ENCODE measurements around the gene ADAMTSL3.

The ADAMTSL3 gene

GRCh38 chr15:83899670-83900069 is 245.7 kb downstream of the ADAMTSL3 start:
- WGBS (ENCODE audit: extremely low coverage, insufficient coverage, low lambda C conversion rate) = no CpG with 5 or more reads among the region's 2 CpGs
- DNase-seq = no peak
- H2BK120ac ChIP-seq (ENCODE audit: low read depth, low read length) = no peak overlapping the region

GRCh38 chr15:83904107-83905040 is 250.5 kb downstream of the ADAMTSL3 start:
- no peak overlapping the region for H3K18ac ChIP-seq (ENCODE audit: low read length)
- H2BK15ac ChIP-seq (replicated peaks; ENCODE audit: low read depth) = no peak overlapping the region
- no peak overlapping the region for H3K56ac ChIP-seq (ENCODE audit: low read length)
- H4K8ac ChIP-seq (ENCODE audit: low read depth, low read length) = no peak overlapping the region
- H3K4me3 ChIP-seq (ENCODE audit: low read length) = no peak overlapping the region
- no peak overlapping the region for H2AK5ac ChIP-seq (ENCODE audit: low read length)
- H2BK5ac ChIP-seq (ENCODE audit: low read length) = no peak overlapping the region
- no peaks in the 10 kb centered on the region for H3K27me3 ChIP-seq (ENCODE audit: insufficient read depth, low read length, poor library complexity)
- H3K4me1 ChIP-seq (ENCODE audit: control insufficient read depth, low read depth, low read length) = no peaks in the 10 kb centered on the region
- no peak overlapping the region for H2BK120ac ChIP-seq (ENCODE audit: low read depth, low read length)
- H3K23ac ChIP-seq (ENCODE audit: low read length) = no peak overlapping the region
- H3K36me3 ChIP-seq (ENCODE audit: control insufficient read depth, insufficient read depth, low read length) = no peaks in the 10 kb centered on the region
- H3K4ac ChIP-seq (ENCODE audit: low read depth, low read length) = no peak overlapping the region
- no peak for DNase-seq
- H3K4me2 ChIP-seq (ENCODE audit: low read length) = no peak overlapping the region
- no peak overlapping the region for H3K9ac ChIP-seq (ENCODE audit: low read length)
- H3K79me1 ChIP-seq (ENCODE audit: low read length) = no peaks in the 10 kb centered on the region
- no peak overlapping the region for H3K27ac ChIP-seq (ENCODE audit: low read depth, low read length)
- no peaks in the 10 kb centered on the region for H3K79me2 ChIP-seq (ENCODE audit: control insufficient read depth, insufficient read depth, low read length)
- WGBS (ENCODE audit: extremely low coverage, insufficient coverage, low lambda C conversion rate) = no CpG with 5 or more reads among the region's 11 CpGs
- H4K5ac ChIP-seq (ENCODE audit: low read length) = no peak overlapping the region

More at GRCh38 chr15:83899670-83900069, 245.7 kb downstream of the ADAMTSL3 start:
- Histone ChIP-seq H3K9ac (ENCODE audit: low read length) (no peak overlapping the region), H3K18ac (ENCODE audit: low read length) (no peak overlapping the region), H3K36me3 (ENCODE audit: control insufficient read depth, insufficient read depth, low read length) (no peaks in the 10 kb centered on the region), H2BK15ac (replicated peaks; ENCODE audit: low read depth) (no peak overlapping the region), H3K27ac (ENCODE audit: low read depth, low read length) (no peak overlapping the region), H3K56ac (ENCODE audit: low read length) (no peak overlapping the region), H4K8ac (ENCODE audit: low read depth, low read length) (no peak overlapping the region), H2AK5ac (ENCODE audit: low read length) (no peak overlapping the region), H3K4me2 (ENCODE audit: low read length) (no peak overlapping the region), H3K4ac (ENCODE audit: low read depth, low read length) (no peak overlapping the region), H4K5ac (ENCODE audit: low read length) (no peak overlapping the region), H3K4me3 (ENCODE audit: low read length) (no peak overlapping the region), H3K27me3 (ENCODE audit: insufficient read depth, low read length, poor library complexity) (no peaks in the 10 kb centered on the region), H3K4me1 (ENCODE audit: control insufficient read depth, low read depth, low read length) (no peaks in the 10 kb centered on the region), H3K79me2 (ENCODE audit: control insufficient read depth, insufficient read depth, low read length) (no peaks in the 10 kb centered on the region), H3K79me1 (ENCODE audit: low read length) (no peaks in the 10 kb centered on the region), H2BK5ac (ENCODE audit: low read length) (no peak overlapping the region), H3K23ac (ENCODE audit: low read length) (no peak overlapping the region)

GRCh38 chr15:83905556-83906273 is 251.8 kb downstream of the ADAMTSL3 start:
- no peaks in the 10 kb centered on the region for H3K36me3 ChIP-seq (ENCODE audit: control insufficient read depth, insufficient read depth, low read length)
- no peak overlapping the region for H4K5ac ChIP-seq (ENCODE audit: low read length)
- H3K79me1 ChIP-seq (ENCODE audit: low read length) = no peaks in the 10 kb centered on the region
- H3K4ac ChIP-seq (ENCODE audit: low read depth, low read length) = no peak overlapping the region
- no peak overlapping the region for H2BK120ac ChIP-seq (ENCODE audit: low read depth, low read length)
- no peaks in the 10 kb centered on the region for H3K27me3 ChIP-seq (ENCODE audit: insufficient read depth, low read length, poor library complexity)
- no peaks in the 10 kb centered on the region for H3K4me1 ChIP-seq (ENCODE audit: control insufficient read depth, low read depth, low read length)
- no peak overlapping the region for H2AK5ac ChIP-seq (ENCODE audit: low read length)
- no peak overlapping the region for H3K18ac ChIP-seq (ENCODE audit: low read length)
- no peak for DNase-seq
- no peak overlapping the region for H3K4me3 ChIP-seq (ENCODE audit: low read length)
- no CpG with 5 or more reads among the region's 5 CpGs for WGBS (ENCODE audit: extremely low coverage, insufficient coverage, low lambda C conversion rate)
- H3K4me2 ChIP-seq (ENCODE audit: low read length) = no peak overlapping the region
- H3K79me2 ChIP-seq (ENCODE audit: control insufficient read depth, insufficient read depth, low read length) = no peaks in the 10 kb centered on the region
- H3K23ac ChIP-seq (ENCODE audit: low read length) = no peak overlapping the region
- no peak overlapping the region for H3K27ac ChIP-seq (ENCODE audit: low read depth, low read length)
- H3K56ac ChIP-seq (ENCODE audit: low read length) = no peak overlapping the region
- no peak overlapping the region for H4K8ac ChIP-seq (ENCODE audit: low read depth, low read length)
- no peak overlapping the region for H2BK5ac ChIP-seq (ENCODE audit: low read length)
- no peak overlapping the region for H2BK15ac ChIP-seq (replicated peaks; ENCODE audit: low read depth)
- no peak overlapping the region for H3K9ac ChIP-seq (ENCODE audit: low read length)

GRCh38 chr15:83911345-83911744 is 257.4 kb downstream of the ADAMTSL3 start:
- no CpG with 5 or more reads among the region's 3 CpGs for WGBS (ENCODE audit: extremely low coverage, insufficient coverage, low lambda C conversion rate)
- H3K4me3 ChIP-seq (ENCODE audit: low read length) = no peak overlapping the region
- H2BK15ac ChIP-seq (replicated peaks; ENCODE audit: low read depth) = no peak overlapping the region
- no peak overlapping the region for H3K4me2 ChIP-seq (ENCODE audit: low read length)
- DNase-seq = no peak
- H3K23ac ChIP-seq (ENCODE audit: low read length) = no peak overlapping the region
- H4K5ac ChIP-seq (ENCODE audit: low read length) = no peak overlapping the region
- no peak overlapping the region for H4K8ac ChIP-seq (ENCODE audit: low read depth, low read length)
- H2BK120ac ChIP-seq (ENCODE audit: low read depth, low read length) = no peak overlapping the region
- H3K79me1 ChIP-seq (ENCODE audit: low read length) = no peaks in the 10 kb centered on the region
- no peaks in the 10 kb centered on the region for H3K79me2 ChIP-seq (ENCODE audit: control insufficient read depth, insufficient read depth, low read length)
- no peaks in the 10 kb centered on the region for H3K27me3 ChIP-seq (ENCODE audit: insufficient read depth, low read length, poor library complexity)
- no peak overlapping the region for H2AK5ac ChIP-seq (ENCODE audit: low read length)
- no peak overlapping the region for H3K9ac ChIP-seq (ENCODE audit: low read length)
- H2BK5ac ChIP-seq (ENCODE audit: low read length) = no peak overlapping the region
- H3K4me1 ChIP-seq (ENCODE audit: control insufficient read depth, low read depth, low read length) = no peaks in the 10 kb centered on the region
- no peak overlapping the region for H3K27ac ChIP-seq (ENCODE audit: low read depth, low read length)
- H3K4ac ChIP-seq (ENCODE audit: low read depth, low read length) = no peak overlapping the region
- H3K56ac ChIP-seq (ENCODE audit: low read length) = no peak overlapping the region
- H3K18ac ChIP-seq (ENCODE audit: low read length) = no peak overlapping the region
- H3K36me3 ChIP-seq (ENCODE audit: control insufficient read depth, insufficient read depth, low read length) = no peaks in the 10 kb centered on the region

GRCh38 chr15:83912343-83912742 is 258.4 kb downstream of the ADAMTSL3 start:
- H3K9ac ChIP-seq (ENCODE audit: low read length) = no peak overlapping the region
- H3K56ac ChIP-seq (ENCODE audit: low read length) = no peak overlapping the region
- H2BK120ac ChIP-seq (ENCODE audit: low read depth, low read length) = no peak overlapping the region
- H3K27me3 ChIP-seq (ENCODE audit: insufficient read depth, low read length, poor library complexity) = no peaks in the 10 kb centered on the region
- no peak overlapping the region for H3K4me2 ChIP-seq (ENCODE audit: low read length)
- no peak overlapping the region for H2AK5ac ChIP-seq (ENCODE audit: low read length)
- no peaks in the 10 kb centered on the region for H3K79me1 ChIP-seq (ENCODE audit: low read length)
- no peak overlapping the region for H3K4ac ChIP-seq (ENCODE audit: low read depth, low read length)
- H4K8ac ChIP-seq (ENCODE audit: low read depth, low read length) = no peak overlapping the region
- H3K79me2 ChIP-seq (ENCODE audit: control insufficient read depth, insufficient read depth, low read length) = no peaks in the 10 kb centered on the region
- H2BK5ac ChIP-seq (ENCODE audit: low read length) = no peak overlapping the region
- H2BK15ac ChIP-seq (replicated peaks; ENCODE audit: low read depth) = no peak overlapping the region
- H3K4me3 ChIP-seq (ENCODE audit: low read length) = no peak overlapping the region
- H3K36me3 ChIP-seq (ENCODE audit: control insufficient read depth, insufficient read depth, low read length) = no peaks in the 10 kb centered on the region
- no peak overlapping the region for H4K5ac ChIP-seq (ENCODE audit: low read length)
- H3K23ac ChIP-seq (ENCODE audit: low read length) = no peak overlapping the region
- no peak for DNase-seq
- WGBS (ENCODE audit: extremely low coverage, insufficient coverage, low lambda C conversion rate) = no CpG with 5 or more reads among the region's 2 CpGs
- H3K27ac ChIP-seq (ENCODE audit: low read depth, low read length) = no peak overlapping the region
- H3K18ac ChIP-seq (ENCODE audit: low read length) = no peak overlapping the region
- H3K4me1 ChIP-seq (ENCODE audit: control insufficient read depth, low read depth, low read length) = no peaks in the 10 kb centered on the region
